Right atrium auricular region (tissue), 2 donors: ENCODE data around the gene SPOCK1. TPM values are rescaled to one million over a fixed set of nuclear protein-coding genes. Genes with fewer than 3 reads are reported as not detected.

Source experiments
- DNase-seq: peaks from one replicate; pipeline ENCODE4 v3.0.0-alpha.2; 2019; ENCODE audit warnings: low spot score
- H3K27ac ChIP-seq, 2 donors: fragments of 200-600 bp; sonication (generic); 1 replicate in 1 of 2; 2 replicates in 1 of 2; pipeline ENCODE4 v1.5.1; 2016 to 2019
- H3K27me3 ChIP-seq, 2 donors: fragments of 200-600 bp; sonication (generic); one replicate each; pipeline versions ENCODE4 v1.5.1 to v1.6.0; 2017 to 2019
- H3K36me3 ChIP-seq: fragments of 200-600 bp; sonication (generic); one replicate; pipeline ENCODE4 v1.5.1; 2016
- H3K4me1 ChIP-seq, 2 donors: fragments of 200-600 bp; sonication (generic); one replicate each; pipeline versions ENCODE4 v1.5.1 to v1.6.0; 2017 to 2019
- H3K4me3 ChIP-seq, 2 donors: fragments of 200-600 bp; sonication (generic); 1 replicate in 1 of 2; 2 replicates in 1 of 2; pipeline ENCODE4 v1.5.1; 2017 to 2019; ENCODE audit warnings: mild to moderate bottlenecking in 1 of 2, moderate library complexity in 1 of 2
- H3K9me3 ChIP-seq, 2 donors: fragments of 200-600 bp; sonication (generic); one replicate each; pipeline ENCODE4 v1.5.1; 2019
- total RNA-seq, 2 donors: library from RNA; depleted of rRNA; stranded (reverse); fragments of >200 nt; gene quantifications; one replicate each; pipeline ENCODE4 v1.1.0, GENCODE V29; 2016
- TF ChIP-seq, protein P1 (sequence below), 2 donors: fragments of 200-600 bp; sonication (generic); IDR thresholded peaks; one replicate each; pipeline ENCODE4 v1.5.1; 2019; ENCODE audit warnings: antibody characterized with exemption in 2 of 2

The SPOCK1 gene
- total RNA-seq, 2 donors from 2014 or later, result 59.8 to 84.5 TPM

GRCh38 chr5:137336565-137337120, 162.5 kb downstream of the SPOCK1 start:
- Histone ChIP-seq H3K36me3 (no peaks in the 10 kb centered on the region), H3K27me3 (no peaks in the 10 kb centered on the region), H3K4me3 (no peak overlapping the region), H3K4me1 (no peaks in the 10 kb centered on the region), H3K27ac (no peak overlapping the region), H3K9me3 (no peaks in the 10 kb centered on the region)
- DNase-seq, result no peak
- TF ChIP-seq, protein P1, sequence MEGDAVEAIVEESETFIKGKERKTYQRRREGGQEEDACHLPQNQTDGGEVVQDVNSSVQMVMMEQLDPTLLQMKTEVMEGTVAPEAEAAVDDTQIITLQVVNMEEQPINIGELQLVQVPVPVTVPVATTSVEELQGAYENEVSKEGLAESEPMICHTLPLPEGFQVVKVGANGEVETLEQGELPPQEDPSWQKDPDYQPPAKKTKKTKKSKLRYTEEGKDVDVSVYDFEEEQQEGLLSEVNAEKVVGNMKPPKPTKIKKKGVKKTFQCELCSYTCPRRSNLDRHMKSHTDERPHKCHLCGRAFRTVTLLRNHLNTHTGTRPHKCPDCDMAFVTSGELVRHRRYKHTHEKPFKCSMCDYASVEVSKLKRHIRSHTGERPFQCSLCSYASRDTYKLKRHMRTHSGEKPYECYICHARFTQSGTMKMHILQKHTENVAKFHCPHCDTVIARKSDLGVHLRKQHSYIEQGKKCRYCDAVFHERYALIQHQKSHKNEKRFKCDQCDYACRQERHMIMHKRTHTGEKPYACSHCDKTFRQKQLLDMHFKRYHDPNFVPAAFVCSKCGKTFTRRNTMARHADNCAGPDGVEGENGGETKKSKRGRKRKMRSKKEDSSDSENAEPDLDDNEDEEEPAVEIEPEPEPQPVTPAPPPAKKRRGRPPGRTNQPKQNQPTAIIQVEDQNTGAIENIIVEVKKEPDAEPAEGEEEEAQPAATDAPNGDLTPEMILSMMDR (IDR thresholded peaks at IDR 0.05), result no peak

DNA sequence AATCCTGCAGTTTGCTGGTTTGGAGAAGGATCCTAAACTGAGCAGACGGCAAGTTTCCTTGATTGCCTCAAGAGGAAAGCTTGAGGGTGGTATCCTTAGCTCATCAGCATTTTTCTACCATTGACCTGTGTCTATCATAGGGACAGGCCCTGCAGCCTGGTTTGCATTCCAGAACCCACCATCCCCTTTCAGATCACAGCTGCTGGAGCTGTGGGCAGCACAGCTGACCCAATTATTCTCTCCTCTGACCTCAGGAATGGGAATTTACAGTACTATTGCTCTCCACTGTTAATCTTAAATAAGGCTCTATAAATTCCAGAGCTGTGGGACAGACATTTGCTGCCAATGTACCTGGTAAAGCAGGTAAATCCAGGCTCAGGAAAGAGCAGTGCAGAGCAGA, 163.0 kb downstream of the SPOCK1 start:
- no peaks in the 10 kb centered on the region for H3K27me3 ChIP-seq
- DNase-seq, result no peak
- H3K27ac ChIP-seq, result no peak overlapping the region

DNA sequence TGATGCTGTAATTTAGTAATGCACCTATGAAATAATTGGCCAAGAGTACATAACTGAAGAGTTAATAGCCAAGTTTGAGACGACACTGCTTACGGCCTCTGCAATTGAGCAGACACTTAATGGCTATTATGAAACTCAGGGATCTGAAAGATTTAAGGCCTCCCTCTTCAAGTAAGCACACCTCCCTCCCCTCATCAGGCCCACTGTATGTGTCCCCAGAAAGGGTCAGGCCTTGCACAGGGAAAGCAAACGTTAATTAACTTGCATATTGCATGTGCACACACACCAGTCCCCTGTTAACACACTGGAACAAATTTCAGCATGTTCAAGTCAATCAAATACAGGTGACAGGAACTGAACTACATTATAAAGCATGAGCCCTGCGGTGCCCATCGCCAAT, 163.6 kb downstream of the SPOCK1 start:
- Histone ChIP-seq H3K27me3 (no peaks in the 10 kb centered on the region), H3K27ac (no peak overlapping the region), H3K36me3 (no peaks in the 10 kb centered on the region), H3K4me1 (no peaks in the 10 kb centered on the region), H3K9me3 (no peaks in the 10 kb centered on the region), H3K4me3 (no peak overlapping the region)
- no peak for DNase-seq
- TF ChIP-seq, protein P1 (IDR thresholded peaks at IDR 0.05), result no peak

More for the DNA sequence above, 163.0 kb downstream of the SPOCK1 start:
- no peaks in the 10 kb centered on the region for H3K36me3 ChIP-seq
- H3K9me3 ChIP-seq, result no peaks in the 10 kb centered on the region
- TF ChIP-seq, protein P1 (IDR thresholded peaks at IDR 0.05), result no peak
- H3K4me3 ChIP-seq, result no peak overlapping the region
- no peaks in the 10 kb centered on the region for H3K4me1 ChIP-seq

DNA sequence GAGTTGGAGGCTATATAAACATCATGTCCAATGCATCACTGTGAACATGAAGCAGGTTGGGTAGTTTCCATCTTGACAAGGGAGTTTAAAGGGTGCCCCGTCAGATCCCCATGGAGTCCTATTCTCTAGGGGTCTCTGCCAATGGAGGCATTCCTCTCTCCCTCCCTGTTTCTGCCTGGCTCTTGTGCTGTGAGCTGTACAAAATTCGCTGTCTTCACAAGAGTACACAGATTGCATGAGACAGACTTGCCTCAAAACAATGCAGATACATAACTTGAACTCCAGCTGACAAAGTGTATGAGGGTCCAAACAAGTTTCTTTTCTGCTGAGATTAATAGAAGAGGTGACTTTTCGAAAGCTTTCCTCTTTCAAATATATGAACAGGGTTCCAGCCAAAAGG, 165.2 kb downstream of the SPOCK1 start:
- Histone ChIP-seq H3K27me3 (no peaks in the 10 kb centered on the region), H3K36me3 (no peaks in the 10 kb centered on the region), H3K9me3 (no peaks in the 10 kb centered on the region), H3K4me3 (no peak overlapping the region), H3K27ac (no peak overlapping the region), H3K4me1 (no peaks in the 10 kb centered on the region)
- DNase-seq, result no peak
- TF ChIP-seq, protein P1 (IDR thresholded peaks at IDR 0.05), result no peak

DNA sequence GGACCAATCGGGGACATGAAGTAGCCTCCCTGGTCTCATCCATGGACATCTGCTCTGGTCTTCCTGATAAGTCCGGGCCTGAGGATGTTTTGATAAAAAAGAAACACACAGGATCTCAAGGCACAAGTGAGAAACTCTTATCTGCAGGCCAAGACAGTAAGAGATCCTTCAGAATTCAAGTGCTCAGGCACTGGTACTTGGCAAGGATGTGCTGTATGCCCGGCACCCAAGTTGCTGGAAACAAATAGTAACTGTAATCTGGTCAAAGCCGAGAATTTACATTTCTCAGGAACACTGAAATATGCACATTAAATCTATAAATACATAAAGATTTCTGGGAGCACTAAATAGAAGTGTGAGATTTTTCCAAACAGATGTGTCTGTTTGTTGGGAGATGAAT, 165.7 kb downstream of the SPOCK1 start:
- Histone ChIP-seq H3K36me3 (no peaks in the 10 kb centered on the region), H3K4me1 (no peaks in the 10 kb centered on the region), H3K4me3 (no peak overlapping the region), H3K27me3 (no peaks in the 10 kb centered on the region), H3K9me3 (no peaks in the 10 kb centered on the region), H3K27ac (no peak overlapping the region)
- DNase-seq, result no peak
- TF ChIP-seq, protein P1 (IDR thresholded peaks at IDR 0.05), result no peak

DNA sequence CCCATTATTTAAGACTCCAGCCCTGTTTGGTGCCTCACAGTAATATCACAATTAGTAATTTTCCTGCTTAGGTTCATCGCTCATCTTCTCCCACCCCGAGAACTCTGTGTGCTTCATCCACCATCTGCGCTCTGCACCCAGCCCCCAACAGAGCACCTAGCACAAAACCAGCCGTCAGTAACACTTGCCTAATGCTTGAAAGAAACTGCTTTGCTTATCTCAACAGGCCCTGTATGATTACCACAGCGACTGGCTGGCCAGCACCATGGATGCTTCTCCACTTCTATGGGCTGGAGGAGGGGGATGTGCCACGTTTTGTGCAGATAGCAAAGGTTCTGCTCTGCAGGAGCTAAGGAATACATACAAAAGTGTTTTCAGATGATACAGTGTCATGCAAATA, 166.8 kb downstream of the SPOCK1 start:
- Histone ChIP-seq H3K9me3 (no peaks in the 10 kb centered on the region), H3K36me3 (no peaks in the 10 kb centered on the region), H3K4me1 (no peaks in the 10 kb centered on the region), H3K27ac (no peak overlapping the region), H3K27me3 (no peaks in the 10 kb centered on the region), H3K4me3 (no peak overlapping the region)
- TF ChIP-seq, protein P1 (IDR thresholded peaks at IDR 0.05), result no peak
- DNase-seq, result no peak
